ENCODE measurements around the gene CRISPLD2.

CRISPLD2 gene

GRCh38 chr16:84864326-84864955 is 44.7 kb downstream of the CRISPLD2 start:
- no peak overlapping the region for H4K8ac ChIP-seq (ENCODE audit: low read depth, low read length)
- H3K9me3 ChIP-seq (replicated peaks in 1 of 2; ENCODE audit: control insufficient read depth in 2 of 2, insufficient read depth in 1 of 2, low read depth in 1 of 2, low read length in 2 of 2): peaks cover 3 to 12% of the 10 kb centered on the region in 2 donors
- no peak overlapping the region for H3K14ac ChIP-seq (ENCODE audit: low read length)
- no peak overlapping the region for H2AFZ ChIP-seq (ENCODE audit: low read length)
- H2BK15ac ChIP-seq (ENCODE audit: low read length): no peak overlapping the region
- H3K9ac ChIP-seq (ENCODE audit: low read depth, low read length, poor library complexity): no peak overlapping the region
- no peak overlapping the region for H3K4me2 ChIP-seq (ENCODE audit: insufficient read depth, low read length, poor library complexity, severe bottlenecking)
- H2BK12ac ChIP-seq (ENCODE audit: low read length): no peak overlapping the region
- H3K27me3 ChIP-seq (ENCODE audit: control insufficient read depth in 3 of 3, insufficient read depth in 3 of 3, low read depth in 1 of 3, low read length in 3 of 3): peaks cover 0 to 49% (median 0%) of the 10 kb centered on the region in 3 experiments
- no peak overlapping the region for H3K4ac ChIP-seq (ENCODE audit: low read length)
- H2BK120ac ChIP-seq (ENCODE audit: low read depth, low read length): no peak overlapping the region
- H3K36me3 ChIP-seq (replicated peaks in 1 of 2; ENCODE audit: control insufficient read depth in 2 of 2, insufficient read depth in 2 of 2, low read length in 2 of 2): no peaks in the 10 kb centered on the region
- no peak overlapping the region for H4K91ac ChIP-seq (ENCODE audit: low read depth, low read length, poor library complexity)
- DNase-seq (ENCODE audit: low spot score): no peak
- H2AK5ac ChIP-seq (ENCODE audit: low read depth, low read length): peak overlapping the region; percentile 9
- H3K27ac ChIP-seq (replicated peaks; ENCODE audit: low read length): no peak overlapping the region
- H3K79me1 ChIP-seq (ENCODE audit: low read depth, low read length): no peaks in the 10 kb centered on the region
- no peak overlapping the region for H3K23ac ChIP-seq (ENCODE audit: low read depth, low read length, poor library complexity)
- WGBS, 2 donors (ENCODE audit: extremely low coverage in 2 of 2, insufficient read length in 2 of 2, insufficient replicate concordance in 1 of 2): no CpG with 5 or more reads among the region's 13 CpGs
- H3K4me3 ChIP-seq (ENCODE audit: low read length in 2 of 2): no peak overlapping the region
- no peak overlapping the region for H2BK5ac ChIP-seq (ENCODE audit: low read length)
- H3K18ac ChIP-seq (ENCODE audit: low read length): no peak overlapping the region
- H3K4me1 ChIP-seq (ENCODE audit: control insufficient read depth in 2 of 2, insufficient read depth in 1 of 2, low read depth in 1 of 2, low read length in 2 of 2): peaks cover 0 to 11% of the 10 kb centered on the region in 2 donors

DNA sequence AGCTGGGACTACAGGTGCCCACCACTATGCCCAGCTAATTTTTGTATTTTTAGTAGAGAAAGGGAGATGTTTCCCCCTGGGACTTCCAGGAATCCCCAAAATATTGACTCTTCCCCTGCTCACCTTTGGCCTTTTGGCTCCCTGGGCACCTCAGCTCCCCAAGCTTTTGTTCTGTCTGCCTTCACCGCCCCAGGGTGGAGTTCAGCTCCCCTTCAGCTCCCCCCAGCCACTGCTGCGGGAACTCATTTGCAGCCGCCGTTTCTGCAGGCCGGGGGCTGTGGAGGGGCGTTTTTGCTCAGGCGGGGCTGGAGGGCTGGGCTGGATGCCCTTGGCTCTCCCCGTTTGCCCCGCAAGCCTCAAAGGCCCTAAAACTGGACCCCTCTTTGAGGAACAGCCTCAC is 47.9 kb downstream of the CRISPLD2 start:
- no CpG with 5 or more reads among the region's 9 CpGs for WGBS, 2 donors (ENCODE audit: extremely low coverage in 2 of 2, insufficient read length in 2 of 2, insufficient replicate concordance in 1 of 2)
- no peaks in the 10 kb centered on the region for H3K9me3 ChIP-seq (replicated peaks in 1 of 2; ENCODE audit: control insufficient read depth in 2 of 2, insufficient read depth in 1 of 2, low read depth in 1 of 2, low read length in 2 of 2)
- H2AFZ ChIP-seq (ENCODE audit: low read length): no peak overlapping the region
- H3K4me3 ChIP-seq (ENCODE audit: low read length in 2 of 2): no peak overlapping the region
- no peak overlapping the region for H2BK5ac ChIP-seq (ENCODE audit: low read length)
- H3K14ac ChIP-seq (ENCODE audit: low read length): no peak overlapping the region
- peaks cover 0 to 52% (median 0%) of the 10 kb centered on the region in 3 experiments for H3K27me3 ChIP-seq (ENCODE audit: control insufficient read depth in 3 of 3, insufficient read depth in 3 of 3, low read depth in 1 of 3, low read length in 3 of 3)
- H3K9ac ChIP-seq (ENCODE audit: low read depth, low read length, poor library complexity): no peak overlapping the region
- no peak overlapping the region for H2BK12ac ChIP-seq (ENCODE audit: low read length)
- no peak overlapping the region for H2BK120ac ChIP-seq (ENCODE audit: low read depth, low read length)
- H3K23ac ChIP-seq (ENCODE audit: low read depth, low read length, poor library complexity): no peak overlapping the region
- H3K4me1 ChIP-seq (ENCODE audit: control insufficient read depth in 2 of 2, insufficient read depth in 1 of 2, low read depth in 1 of 2, low read length in 2 of 2): peaks cover 0 to 11% of the 10 kb centered on the region in 2 donors
- H3K36me3 ChIP-seq (replicated peaks in 1 of 2; ENCODE audit: control insufficient read depth in 2 of 2, insufficient read depth in 2 of 2, low read length in 2 of 2): no peaks in the 10 kb centered on the region
- no peak overlapping the region for H3K4me2 ChIP-seq (ENCODE audit: insufficient read depth, low read length, poor library complexity, severe bottlenecking)
- H4K91ac ChIP-seq (ENCODE audit: low read depth, low read length, poor library complexity): no peak overlapping the region
- no peaks in the 10 kb centered on the region for H3K79me1 ChIP-seq (ENCODE audit: low read depth, low read length)
- H3K27ac ChIP-seq (replicated peaks; ENCODE audit: low read length): no peak overlapping the region
- H2BK15ac ChIP-seq (ENCODE audit: low read length): no peak overlapping the region
- no peak overlapping the region for H3K4ac ChIP-seq (ENCODE audit: low read length)
- no peak overlapping the region for H3K18ac ChIP-seq (ENCODE audit: low read length)
- no peak overlapping the region for H2AK5ac ChIP-seq (ENCODE audit: low read depth, low read length)
- H4K8ac ChIP-seq (ENCODE audit: low read depth, low read length): no peak overlapping the region
- DNase-seq (ENCODE audit: low spot score): no peak

DNA sequence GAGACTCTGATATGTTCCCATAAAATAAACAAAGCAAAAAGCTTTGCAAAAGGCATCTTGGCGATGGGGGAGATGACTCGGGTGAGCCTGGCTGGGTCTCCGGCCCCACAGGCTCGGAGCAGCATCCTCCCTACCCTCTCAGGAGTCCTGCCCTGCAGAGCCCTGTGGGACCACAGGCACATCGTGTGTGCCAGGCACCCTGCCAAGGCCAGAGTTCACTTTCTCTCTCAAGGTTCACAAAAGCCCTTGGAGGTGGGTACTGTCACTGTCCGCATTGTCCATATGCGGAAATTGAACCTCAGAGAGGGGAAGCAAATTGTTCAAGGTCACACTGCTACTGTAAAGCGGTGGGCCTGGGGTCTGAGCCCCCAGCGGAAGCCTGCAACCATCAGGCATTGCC is 48.5 kb downstream of the CRISPLD2 start:
- Histone ChIP-seq H4K91ac (ENCODE audit: low read depth, low read length, poor library complexity) (no peak overlapping the region), H3K23ac (ENCODE audit: low read depth, low read length, poor library complexity) (no peak overlapping the region), H2BK15ac (ENCODE audit: low read length) (no peak overlapping the region), H4K8ac (ENCODE audit: low read depth, low read length) (no peak overlapping the region), H3K27ac (replicated peaks; ENCODE audit: low read length) (no peak overlapping the region), H3K9me3 (replicated peaks in 1 of 2; ENCODE audit: control insufficient read depth in 2 of 2, insufficient read depth in 1 of 2, low read depth in 1 of 2, low read length in 2 of 2) (no peaks in the 10 kb centered on the region), H3K4me2 (ENCODE audit: insufficient read depth, low read length, poor library complexity, severe bottlenecking) (no peak overlapping the region), H3K36me3 (replicated peaks in 1 of 2; ENCODE audit: control insufficient read depth in 2 of 2, insufficient read depth in 2 of 2, low read length in 2 of 2) (no peaks in the 10 kb centered on the region), H2BK120ac (ENCODE audit: low read depth, low read length) (no peak overlapping the region), H2BK12ac (ENCODE audit: low read length) (no peak overlapping the region), H3K18ac (ENCODE audit: low read length) (no peak overlapping the region), H3K4ac (ENCODE audit: low read length) (no peak overlapping the region), H3K4me1 (ENCODE audit: control insufficient read depth in 2 of 2, insufficient read depth in 1 of 2, low read depth in 1 of 2, low read length in 2 of 2) (peaks cover 0 to 11% of the 10 kb centered on the region in 2 donors), H2BK5ac (ENCODE audit: low read length) (no peak overlapping the region), H3K9ac (ENCODE audit: low read depth, low read length, poor library complexity) (no peak overlapping the region), H3K79me1 (ENCODE audit: low read depth, low read length) (no peaks in the 10 kb centered on the region), H2AFZ (ENCODE audit: low read length) (no peak overlapping the region), H3K27me3 (ENCODE audit: control insufficient read depth in 3 of 3, insufficient read depth in 3 of 3, low read depth in 1 of 3, low read length in 3 of 3) (peaks cover 0 to 52% (median 0%) of the 10 kb centered on the region in 3 experiments), H3K4me3 (ENCODE audit: low read length in 2 of 2) (no peak overlapping the region), H3K14ac (ENCODE audit: low read length) (no peak overlapping the region), H2AK5ac (ENCODE audit: low read depth, low read length) (no peak overlapping the region)
- no peak for DNase-seq (ENCODE audit: low spot score)
- WGBS, 2 donors (ENCODE audit: extremely low coverage in 2 of 2, insufficient read length in 2 of 2, insufficient replicate concordance in 1 of 2): no CpG with 5 or more reads among the region's 9 CpGs

GRCh38 chr16:84868829-84869472 is 49.2 kb downstream of the CRISPLD2 start:
- Histone ChIP-seq H3K9ac (ENCODE audit: low read depth, low read length, poor library complexity) (no peak overlapping the region), H3K36me3 (replicated peaks in 1 of 2; ENCODE audit: control insufficient read depth in 2 of 2, insufficient read depth in 2 of 2, low read length in 2 of 2) (no peaks in the 10 kb centered on the region), H3K4me3 (ENCODE audit: low read length in 2 of 2) (no peak overlapping the region), H4K8ac (ENCODE audit: low read depth, low read length) (no peak overlapping the region), H3K23ac (ENCODE audit: low read depth, low read length, poor library complexity) (no peak overlapping the region), H2BK15ac (ENCODE audit: low read length) (no peak overlapping the region), H3K27me3 (ENCODE audit: control insufficient read depth in 3 of 3, insufficient read depth in 3 of 3, low read depth in 1 of 3, low read length in 3 of 3) (peaks cover 0 to 51% (median 0%) of the 10 kb centered on the region in 3 experiments), H3K18ac (ENCODE audit: low read length) (no peak overlapping the region), H3K79me1 (ENCODE audit: low read depth, low read length) (no peaks in the 10 kb centered on the region), H3K9me3 (replicated peaks in 1 of 2; ENCODE audit: control insufficient read depth in 2 of 2, insufficient read depth in 1 of 2, low read depth in 1 of 2, low read length in 2 of 2) (no peaks in the 10 kb centered on the region), H2BK5ac (ENCODE audit: low read length) (no peak overlapping the region), H2BK120ac (ENCODE audit: low read depth, low read length) (no peak overlapping the region), H2AK5ac (ENCODE audit: low read depth, low read length) (no peak overlapping the region), H3K4ac (ENCODE audit: low read length) (no peak overlapping the region), H4K91ac (ENCODE audit: low read depth, low read length, poor library complexity) (no peak overlapping the region), H2AFZ (ENCODE audit: low read length) (no peak overlapping the region), H2BK12ac (ENCODE audit: low read length) (no peak overlapping the region), H3K27ac (replicated peaks; ENCODE audit: low read length) (no peak overlapping the region), H3K4me2 (ENCODE audit: insufficient read depth, low read length, poor library complexity, severe bottlenecking) (no peak overlapping the region), H3K14ac (ENCODE audit: low read length) (no peak overlapping the region), H3K4me1 (ENCODE audit: control insufficient read depth in 2 of 2, insufficient read depth in 1 of 2, low read depth in 1 of 2, low read length in 2 of 2) (peaks cover 0 to 9% of the 10 kb centered on the region in 2 donors)
- no CpG with 5 or more reads among the region's 17 CpGs for WGBS, 2 donors (ENCODE audit: extremely low coverage in 2 of 2, insufficient read length in 2 of 2, insufficient replicate concordance in 1 of 2)
- no peak for DNase-seq (ENCODE audit: low spot score)
